GM19328 (cell line): ENCODE measurements around the gene BACE1.
"Not testable (repeated sequence)": the region's sequence is repeated elsewhere in the genome, so short reads cannot be mapped to it uniquely, and the experiment has no call there.

ENCODE experiments used
- ATAC-seq: cut with Tn5 transposase; IDR thresholded peaks from one replicate; pipeline ENCODE4 v1.9.1; 2021; ENCODE audit warnings: mild to moderate bottlenecking, moderate library complexity; ENCODE audit not compliant: unreplicated experiment

BACE1 gene

DNA sequence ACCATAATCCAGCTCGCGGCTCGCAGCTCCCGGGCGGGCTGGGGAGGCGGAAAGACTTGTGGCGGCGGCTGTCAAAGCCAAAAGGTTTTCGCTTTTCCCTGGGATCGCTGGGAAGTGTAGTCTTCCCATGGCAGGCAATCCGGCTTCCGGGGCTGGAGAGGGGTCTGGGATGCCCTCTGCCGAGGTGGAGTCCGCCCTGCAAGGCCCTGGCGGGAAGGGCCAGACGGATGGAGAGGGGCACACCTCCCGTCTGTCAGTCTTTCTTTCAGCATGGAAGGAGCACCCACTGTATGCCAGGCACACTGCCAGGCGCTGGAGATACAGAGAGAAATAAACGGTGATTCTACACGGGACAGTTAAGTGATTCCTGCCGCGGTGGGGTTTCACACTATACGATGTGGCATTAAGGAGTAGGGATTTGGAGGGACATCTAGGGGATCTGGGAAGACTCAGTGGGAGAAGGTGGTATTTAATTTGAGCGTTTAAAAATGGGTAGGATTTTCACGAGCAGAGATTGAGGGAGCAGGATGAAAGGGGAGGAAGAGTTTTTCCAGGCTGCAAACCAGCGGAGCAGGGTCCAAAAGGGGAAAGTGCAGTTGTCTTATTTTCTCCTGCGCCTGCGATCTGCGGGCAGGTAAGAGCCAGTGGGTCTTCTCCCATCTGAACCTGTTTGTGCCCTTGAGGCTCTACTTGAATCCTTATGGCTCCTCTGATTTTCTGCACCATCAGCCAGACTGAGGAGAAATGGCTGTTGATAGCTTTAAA is at the start of gene BACE1:
Gene BACE1 (minus strand): TSS at position 60 of the 765 bp plus-strand sequence. CDS start 461 bp downstream, outside the sequence.
- no peak for ATAC-seq

DNA sequence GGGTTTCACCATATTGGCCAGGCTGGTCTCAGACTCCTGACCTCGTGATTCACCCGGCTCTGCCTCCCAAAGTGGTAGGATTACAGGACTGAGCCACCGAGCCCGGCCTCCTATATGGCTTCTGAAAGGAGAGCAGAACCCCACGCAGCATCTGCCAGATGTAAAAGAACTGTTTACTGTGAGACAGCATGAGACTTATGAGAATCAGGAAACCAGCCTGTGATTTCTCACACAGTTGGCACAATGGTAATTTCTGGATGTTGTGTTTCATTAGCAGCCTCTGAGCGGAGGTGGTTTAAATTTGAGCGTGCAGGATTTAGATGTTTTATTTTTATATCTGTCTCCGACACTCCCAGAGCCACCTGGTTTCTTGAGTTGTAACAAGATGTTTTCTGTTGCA is 45.4 kb upstream of the BACE1 start:
- no peak for ATAC-seq

DNA sequence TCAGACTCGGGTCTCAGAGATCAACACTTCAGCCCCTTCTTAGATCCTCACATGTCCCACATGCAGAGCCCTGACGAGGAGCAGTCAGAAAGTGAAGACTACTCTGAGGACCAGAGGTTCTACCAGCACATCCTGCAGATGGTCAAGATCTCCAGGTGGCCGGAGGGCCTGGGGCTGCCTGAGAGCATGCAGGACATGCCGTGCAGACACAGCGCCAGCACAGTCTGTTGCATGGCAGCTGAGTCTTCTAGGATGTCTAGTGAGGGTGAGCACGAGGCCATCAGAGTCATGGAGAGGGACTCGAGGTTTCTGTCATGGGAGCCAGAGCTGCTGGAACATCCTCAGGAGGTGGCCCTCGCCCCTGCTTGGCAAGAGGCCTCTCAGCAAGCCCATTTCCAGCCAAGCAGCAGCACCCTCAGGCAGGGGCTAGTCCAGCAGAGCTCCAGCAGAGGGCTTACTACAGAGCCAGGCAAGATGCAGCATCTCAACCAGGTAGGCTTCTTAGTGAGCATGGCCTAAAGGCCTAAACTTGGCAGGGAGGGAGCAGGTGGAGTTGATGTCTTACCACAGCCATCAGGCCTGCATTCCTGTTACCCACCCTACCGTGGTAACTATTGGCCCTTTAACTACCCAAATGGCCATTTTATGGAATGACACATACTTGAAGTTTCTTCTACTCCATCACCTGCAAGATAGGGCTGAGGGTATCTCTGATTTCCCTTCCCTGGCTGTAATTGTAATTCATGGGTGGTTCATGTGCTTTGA is 40.3 kb upstream of the BACE1 start:
- no peak for ATAC-seq

DNA sequence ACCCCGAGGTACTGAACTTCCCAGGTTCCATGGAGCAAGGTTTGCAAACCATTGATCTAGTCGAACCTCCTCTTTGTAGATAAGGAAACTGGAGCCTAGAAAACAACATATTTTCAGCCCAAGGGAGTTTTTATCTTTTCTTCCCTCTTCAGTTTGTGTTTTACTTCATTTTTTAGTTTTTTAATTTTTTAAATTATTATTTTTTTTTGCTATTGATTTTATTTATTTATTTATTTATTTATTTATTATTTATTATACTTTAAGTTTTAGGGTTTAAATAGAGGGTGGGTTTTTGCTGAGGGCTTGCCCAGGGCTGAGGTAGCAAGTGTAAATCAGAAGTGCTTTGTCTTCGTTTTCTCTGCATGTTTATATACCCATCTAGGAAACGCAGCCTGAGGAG is 38.5 kb upstream of the BACE1 start:
- no peak for ATAC-seq

DNA sequence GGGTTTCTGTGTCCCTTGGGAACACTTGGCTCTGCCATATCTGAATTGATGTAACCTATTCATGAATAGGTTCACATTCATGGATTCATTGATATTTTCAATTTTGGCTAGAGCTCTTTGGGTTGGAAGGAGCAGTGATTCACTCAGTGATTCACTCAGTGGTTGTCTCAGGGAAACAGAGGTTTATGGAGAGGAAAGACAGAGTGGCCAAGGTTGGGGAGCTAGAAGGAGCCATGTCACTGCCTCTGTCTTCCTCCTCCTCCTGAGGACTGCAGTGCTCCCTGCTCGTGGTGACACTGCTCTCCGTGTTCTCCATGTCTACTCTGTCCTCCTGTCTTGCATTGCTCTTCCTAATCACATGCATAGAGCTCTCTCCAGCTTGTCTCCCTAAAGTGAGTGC is 29.0 kb upstream of the BACE1 start:
- no peak for ATAC-seq

DNA sequence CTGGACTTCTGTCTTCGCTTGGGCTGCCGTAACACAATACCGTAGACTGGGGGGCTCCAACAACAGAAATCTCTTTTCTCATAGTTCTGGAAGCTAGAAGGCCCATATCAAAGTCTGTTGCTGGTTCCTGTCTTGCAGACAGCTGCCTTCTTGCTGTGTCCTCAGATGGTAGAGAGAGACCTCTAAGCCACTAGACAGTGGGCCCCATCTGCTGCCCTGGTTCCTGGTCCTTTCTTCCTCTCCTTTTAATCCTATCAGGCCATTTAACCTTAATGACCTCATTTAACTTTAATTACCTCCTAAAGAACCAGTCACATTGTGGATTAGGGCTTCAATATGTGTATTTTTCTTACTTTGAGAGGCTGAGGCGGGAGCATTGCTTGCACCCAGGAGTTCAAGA is 21.0 kb upstream of the BACE1 start:
- ATAC-seq: no peak

DNA sequence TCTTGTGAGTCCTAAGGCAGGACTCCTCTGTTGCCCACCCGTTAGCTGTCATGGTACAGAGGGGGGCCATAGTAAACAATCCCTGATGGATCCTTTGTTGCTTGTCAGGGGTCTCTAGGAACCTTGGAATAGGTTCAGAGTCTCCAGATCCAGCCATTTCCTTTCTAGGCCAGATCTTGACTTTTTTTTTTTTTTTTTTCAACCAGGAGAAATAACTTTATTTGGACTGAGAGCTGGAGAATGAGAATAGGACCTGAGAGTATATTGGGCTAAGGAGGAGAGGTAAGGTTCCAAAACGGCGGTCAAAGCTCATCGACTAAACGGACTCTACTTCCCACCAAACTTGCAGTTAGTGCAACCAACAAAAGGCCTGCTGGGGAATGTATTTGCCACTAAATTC is 19.3 kb upstream of the BACE1 start:
- ATAC-seq: no peak

DNA sequence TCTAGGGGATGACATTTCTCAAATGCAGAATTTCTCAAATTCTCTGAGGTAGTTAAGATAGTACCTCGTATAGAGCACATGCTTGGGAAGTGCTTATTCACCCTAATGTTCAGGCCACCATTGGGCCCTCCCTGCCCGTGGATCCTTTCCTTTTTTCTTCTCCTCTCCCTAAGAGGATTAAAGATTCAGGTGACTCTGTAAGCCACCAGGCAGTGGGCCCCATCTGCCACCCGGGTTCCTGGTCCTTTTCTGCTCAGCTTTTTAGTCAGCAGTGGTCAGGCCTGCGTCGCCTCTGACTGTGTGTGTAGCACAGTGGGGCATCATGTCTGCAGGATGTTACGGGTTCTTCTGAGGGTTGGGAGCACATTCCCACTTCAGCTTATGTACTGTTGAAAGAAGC is 18.8 kb upstream of the BACE1 start:
- ATAC-seq: no peak

DNA sequence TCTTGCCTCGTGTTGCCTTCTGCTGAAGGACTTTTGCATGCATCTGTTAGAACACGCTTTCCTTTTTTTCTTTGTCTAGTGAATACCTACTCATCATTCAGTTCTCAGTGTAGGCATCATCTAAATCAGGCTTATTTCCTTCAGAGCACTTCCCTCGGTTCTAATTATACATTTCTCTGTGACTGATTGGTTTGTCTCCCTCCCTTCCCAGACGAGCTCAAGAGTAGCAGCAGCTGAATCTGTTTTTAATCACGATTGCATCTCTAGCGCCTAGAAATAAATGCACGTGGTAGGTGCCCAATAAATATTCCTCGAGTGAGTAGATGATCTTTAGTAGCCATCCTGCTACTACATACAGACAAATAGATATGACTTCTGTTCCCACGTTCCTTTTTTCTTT is 17.9 kb upstream of the BACE1 start:
- ATAC-seq: no peak

DNA sequence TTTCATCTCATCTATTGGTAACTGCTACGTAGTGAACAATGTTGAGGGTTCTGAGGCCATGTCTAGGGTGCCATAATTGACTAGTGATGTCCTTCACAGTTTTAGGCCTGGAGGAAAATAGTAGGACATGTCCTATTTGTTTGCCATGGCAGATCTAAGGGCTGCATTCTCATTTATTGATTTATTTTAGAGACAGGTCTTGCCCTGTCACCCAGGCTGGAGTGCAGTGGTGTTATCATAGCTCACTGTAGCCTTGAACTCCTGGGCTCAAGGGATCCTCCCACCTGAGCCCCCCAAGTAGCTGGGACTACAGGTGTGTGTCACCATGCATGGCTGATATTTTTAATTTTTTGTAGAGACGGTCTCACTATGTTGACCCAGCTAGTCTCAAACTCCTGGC is 16.8 kb upstream of the BACE1 start:
- no peak for ATAC-seq

DNA sequence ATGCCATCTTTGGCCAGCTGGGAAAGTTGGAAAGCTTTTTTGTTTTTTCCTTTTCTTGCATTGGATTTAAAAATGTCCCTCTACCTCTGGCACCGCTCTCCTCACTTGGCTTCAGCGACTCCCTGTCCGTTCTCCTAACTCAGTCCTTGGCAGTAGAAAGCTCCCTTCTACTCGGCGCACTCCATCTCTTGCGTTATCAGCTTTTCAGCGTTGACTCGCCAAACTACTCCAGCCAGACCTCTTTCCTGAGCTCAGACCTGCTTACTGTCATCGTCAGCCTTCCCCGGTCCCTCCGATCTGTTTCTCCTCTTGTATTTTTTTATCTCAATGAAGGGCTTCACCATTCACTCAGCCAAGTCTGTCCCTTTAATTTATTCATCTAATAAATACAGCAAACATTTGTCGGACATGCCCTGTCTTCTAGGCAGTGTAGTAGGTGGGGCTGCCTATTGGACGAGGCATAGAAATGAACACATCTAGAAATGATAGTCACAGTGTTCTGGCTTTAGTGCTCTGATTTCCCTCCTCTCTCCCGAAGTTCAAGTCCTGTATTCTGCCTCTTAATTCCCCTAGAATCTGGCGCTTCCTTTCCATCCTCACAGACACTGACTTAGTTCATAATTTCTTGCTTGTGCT is 12.4 kb upstream of the BACE1 start:
- ATAC-seq: peak; percentile 12

DNA sequence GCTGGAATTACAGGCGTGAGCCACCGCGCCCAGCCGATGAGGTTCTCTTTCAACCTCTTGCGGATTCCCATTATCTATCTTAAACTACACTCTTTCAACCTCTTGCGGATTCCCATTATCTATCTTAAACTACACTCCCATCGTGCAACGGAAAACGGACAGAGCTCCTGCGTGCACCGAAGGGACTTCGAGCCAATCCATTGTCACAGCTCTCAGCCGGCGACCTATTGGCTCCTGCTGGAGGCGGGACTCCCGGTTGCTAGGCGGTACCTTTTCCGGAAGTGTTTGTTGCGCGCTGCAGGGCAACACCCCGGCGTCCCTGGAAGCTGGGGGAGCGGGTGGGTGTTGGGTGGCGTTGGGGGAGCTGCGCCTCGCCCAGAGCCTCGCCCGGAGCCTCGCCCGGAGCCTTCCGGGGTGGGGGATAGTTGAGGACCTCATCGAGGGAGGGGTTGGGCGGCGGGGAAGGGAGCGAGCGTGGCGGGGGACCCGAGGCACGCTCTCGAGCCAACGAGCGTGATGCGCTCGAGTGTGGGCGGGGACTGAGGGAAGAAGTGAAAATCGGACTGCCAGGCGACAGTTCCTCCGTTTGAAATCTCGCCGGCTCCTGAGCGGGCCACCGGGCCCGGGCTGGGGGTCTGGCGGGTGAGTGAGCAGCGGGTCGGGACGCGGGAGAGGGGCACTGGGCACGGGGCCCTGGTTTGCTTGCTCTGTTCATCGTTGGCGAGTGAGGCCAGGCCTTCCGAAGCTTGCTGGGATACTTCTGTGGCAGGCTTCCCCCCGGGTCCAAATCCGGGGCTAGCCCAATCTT is 11.7 kb upstream of the BACE1 start, which contains the start of gene CEP164:
Gene CEP164 (plus strand): TSS at position 288 of the 808 bp plus-strand sequence. CDS start 10,733 bp downstream, outside the sequence.
- ATAC-seq: peak; percentile 92

DNA sequence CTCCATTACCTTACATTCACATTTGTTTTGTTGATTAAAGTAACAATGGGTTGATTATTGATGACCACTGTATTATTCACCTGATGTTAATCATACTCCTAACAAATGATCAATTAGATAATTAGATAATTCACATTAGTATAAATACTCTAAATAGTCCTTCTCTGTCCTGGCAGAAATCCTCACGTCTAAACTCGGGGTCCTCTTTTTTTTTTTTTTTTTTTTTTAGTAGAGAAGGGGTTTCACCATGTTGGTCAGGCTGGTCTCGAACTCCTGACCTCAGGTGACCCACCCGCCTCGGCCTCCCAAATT is 11.2 kb upstream of the BACE1 start:
- ATAC-seq: not testable (repeated sequence)

DNA sequence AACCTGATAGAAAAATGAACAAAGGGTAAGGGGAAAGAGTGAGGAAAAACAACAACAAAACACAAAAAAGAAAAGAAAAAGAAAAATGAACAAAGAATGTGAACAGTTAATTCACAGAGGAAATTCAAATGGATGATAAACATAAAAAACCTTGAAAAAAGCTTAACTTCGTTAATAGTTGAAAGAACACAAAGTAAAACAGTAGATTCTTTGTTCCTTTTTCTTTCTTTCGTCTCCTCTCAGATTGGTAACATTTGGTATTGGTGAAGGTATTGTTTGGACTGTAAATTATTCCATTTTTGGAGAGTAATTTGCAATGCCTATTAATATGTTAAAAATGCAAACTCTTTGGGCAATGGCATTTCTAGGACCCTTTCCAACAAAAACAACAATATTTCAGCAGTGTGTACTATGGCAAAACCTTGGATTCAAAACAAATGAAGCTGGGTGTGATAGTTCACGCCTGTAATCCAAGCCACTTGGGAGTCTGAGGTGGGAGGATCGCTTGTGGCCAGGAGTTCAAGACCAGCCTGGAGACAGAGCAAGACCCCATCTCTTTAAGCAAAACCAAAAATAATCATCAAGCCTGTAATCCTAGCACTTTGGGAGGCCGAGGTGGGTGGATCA is 3.3 kb upstream of the BACE1 start:
- no peak for ATAC-seq

DNA sequence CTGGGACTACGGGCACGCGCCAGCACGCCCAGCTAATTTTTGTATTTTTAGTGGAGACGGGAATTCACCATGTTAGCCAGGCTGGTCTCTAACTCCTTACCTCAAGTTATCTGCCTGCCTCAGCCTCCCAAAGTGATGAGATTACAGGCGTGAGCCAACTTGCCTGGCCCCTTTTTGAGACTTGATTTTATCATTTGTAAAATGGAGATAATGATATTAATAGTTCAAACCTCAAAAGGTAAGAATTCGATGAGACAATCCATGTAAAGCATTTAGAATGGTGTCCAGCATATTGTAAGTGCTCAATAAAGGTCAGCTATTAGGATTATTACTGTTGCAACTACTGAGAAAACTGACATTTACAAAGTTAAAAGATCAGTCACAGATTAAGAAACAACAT is 2.7 kb upstream of the BACE1 start:
- ATAC-seq: no peak

DNA sequence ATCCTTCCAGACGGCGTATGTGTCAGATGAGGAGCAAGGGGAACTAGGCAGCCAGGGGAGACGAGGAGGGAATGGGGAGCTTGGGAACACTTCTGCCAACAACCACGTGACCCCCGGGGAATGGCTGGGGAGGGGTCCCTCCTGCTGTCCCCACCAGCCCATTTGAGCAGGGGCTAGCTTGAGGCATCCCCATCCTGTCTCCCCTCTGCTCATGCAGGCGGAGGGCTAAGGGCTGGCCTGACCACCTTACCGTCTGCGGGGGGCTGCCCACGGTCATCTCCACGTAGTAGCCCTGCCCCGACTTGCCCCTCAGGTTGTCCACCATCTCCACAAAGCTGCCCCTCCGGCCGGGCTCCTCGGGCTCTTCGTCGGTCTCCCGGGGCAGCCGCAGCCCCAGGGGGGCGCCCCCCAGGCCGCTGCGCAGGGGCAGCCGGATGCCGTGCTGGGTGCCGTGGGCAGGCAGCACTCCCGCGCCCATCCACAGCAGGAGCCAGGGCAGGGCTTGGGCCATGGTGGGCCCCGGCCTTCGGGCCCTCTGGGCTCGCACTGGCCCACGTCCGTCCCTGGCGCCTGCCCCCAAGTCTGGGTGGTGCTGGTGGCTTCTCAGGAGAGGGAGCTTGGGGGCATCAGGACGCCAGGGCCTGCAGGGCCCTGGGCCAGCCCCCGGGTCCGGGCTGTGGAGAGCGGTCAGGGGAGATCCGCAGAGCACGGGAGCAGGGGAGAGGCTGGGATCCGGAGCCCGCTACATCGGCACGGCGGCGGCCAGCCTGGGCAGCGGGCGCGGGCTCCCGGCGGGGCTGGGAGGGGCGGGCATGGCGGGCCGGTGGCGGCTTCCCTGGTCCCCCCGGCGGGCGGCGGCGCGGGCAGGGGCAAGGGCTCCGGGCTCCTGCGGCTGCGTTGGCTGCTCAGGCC is 515 bp downstream of the BACE1 start:
- ATAC-seq: no peak

DNA sequence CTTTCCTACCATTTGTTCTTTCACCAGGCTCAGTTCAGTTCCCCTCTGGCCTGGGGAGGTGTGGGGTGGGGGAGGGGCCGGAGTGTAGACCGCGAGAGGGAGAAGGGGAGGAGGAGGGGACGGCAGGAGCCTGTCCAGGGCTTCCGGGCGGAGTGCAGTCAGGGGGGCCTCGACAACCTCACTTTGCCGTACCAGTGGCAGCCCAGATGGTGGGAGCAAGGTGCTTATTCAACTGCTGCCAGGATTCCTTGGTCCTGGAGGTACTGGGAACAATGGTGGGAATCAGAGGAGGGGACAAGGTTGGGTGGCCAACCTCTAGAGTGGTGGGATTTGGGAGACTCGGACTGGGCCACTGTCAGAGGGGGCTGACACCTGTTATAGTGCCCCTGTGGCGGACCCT is 1.2 kb downstream of the BACE1 start:
- no peak for ATAC-seq

DNA sequence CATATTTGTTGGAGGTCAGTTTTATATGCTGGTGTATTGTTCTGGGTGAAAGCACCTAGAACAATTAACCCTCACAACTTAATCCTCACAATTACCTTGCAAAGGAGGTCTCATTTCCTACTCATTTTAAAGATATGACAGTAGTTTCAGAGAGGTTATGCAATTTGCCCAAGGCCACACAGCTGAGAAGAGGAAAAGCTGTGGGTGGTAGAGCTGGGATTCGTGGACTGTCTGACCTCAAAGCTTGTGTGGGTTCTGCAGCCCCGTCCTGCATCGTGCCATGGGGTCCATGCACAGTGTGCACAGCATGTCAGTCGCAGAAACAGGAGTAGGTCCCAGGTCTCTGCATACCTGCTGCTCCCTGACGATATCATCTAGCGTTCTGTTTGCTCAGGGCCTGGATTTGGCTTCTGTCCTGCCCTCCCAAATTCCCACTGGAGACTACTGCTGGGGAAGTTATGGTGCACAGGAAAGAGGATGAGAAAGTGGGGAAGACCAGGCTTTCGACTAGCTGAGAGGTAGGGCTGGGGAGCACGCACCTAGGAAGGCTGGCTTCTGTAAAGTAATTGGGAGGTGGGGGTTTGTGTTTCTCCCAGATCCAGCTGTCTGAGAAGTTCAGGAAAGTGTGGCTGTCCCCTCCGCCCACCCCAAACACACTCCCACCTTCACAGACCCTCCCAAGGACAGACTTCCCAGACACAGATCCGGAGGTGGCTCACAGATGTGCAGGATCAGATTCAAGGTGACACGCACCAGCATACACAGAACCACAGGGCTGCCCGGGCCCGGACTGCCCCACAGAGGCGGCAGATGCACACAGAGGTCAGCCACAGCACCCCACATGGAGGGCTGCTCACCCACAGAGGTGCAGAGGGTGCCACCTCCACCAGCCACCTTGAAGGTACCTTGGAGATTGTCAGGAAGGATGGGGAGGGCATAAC is 2.0 kb downstream of the BACE1 start:
- ATAC-seq: no peak

DNA sequence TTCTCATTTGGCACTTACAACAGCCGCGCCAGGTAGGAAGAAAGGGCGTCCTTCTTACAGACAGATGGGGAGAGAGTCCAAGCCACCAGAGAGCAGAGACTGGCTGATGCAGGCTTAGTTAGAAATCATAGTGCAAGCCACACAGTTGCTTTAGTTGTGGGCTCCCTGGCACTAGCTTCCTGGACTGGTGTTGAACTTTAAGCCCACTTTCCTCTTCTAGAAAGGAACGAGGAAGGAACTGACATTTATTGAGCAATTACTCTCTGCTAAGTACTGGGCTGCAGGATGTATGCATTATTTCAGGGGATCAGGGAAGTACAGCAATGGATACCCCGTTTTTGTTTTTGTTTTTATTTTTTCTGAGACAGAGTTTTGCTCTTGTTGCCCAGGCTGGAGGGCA is 3.0 kb downstream of the BACE1 start:
- ATAC-seq: no peak
